ENCODE measurements around the gene KRTAP19-4. TPM values are rescaled to one million over a fixed set of nuclear protein-coding genes. Genes with fewer than 3 reads are reported as not detected.
"Not testable (repeated sequence)": the region's sequence is repeated elsewhere in the genome, so short reads cannot be mapped to it uniquely, and the experiment has no call there.

The KRTAP19-4 gene
- not detected for total RNA-seq

- TF ChIP-seq CTCF (IDR thresholded peaks at IDR 0.05) = no peak
- TF ChIP-seq POLR2A (IDR thresholded peaks at IDR 0.05) = no peak
- no peak for TF ChIP-seq POLR2AphosphoS5 (IDR thresholded peaks at IDR 0.05)
Measured at GRCh38 chr21:30497065-30497464, at the start of gene KRTAP19-4. Gene KRTAP19-4 (minus strand): TSS chr21:30497165. CDS start chr21:30497110, 55 bp downstream.

GRCh38 chr21:30541764-30542163, 44.8 kb upstream of the KRTAP19-4 start, which contains the start of gene KRTAP19-6:
Gene KRTAP19-6 (minus strand): TSS chr21:30541864. CDS start chr21:30541833, 31 bp downstream.
- no peak for DNase-seq (ENCODE audit: low spot score in 2 of 2)
- Histone ChIP-seq H3K27ac (no peak within 1 kb of the TSS), H3K36me3 (peaks cover 6% of the 10 kb centered on the region), H3K9me3 (no peaks in the 10 kb centered on the region), H3K4me1 (no peaks in the 10 kb centered on the region), H3K4me3 (no peak within 1 kb of the TSS), H3K27me3 (no peaks in the 10 kb centered on the region)
- TF ChIP-seq POLR2A (IDR thresholded peaks at IDR 0.05) = no peak
- no peak for TF ChIP-seq CTCF (IDR thresholded peaks at IDR 0.05)
- no peak for TF ChIP-seq POLR2AphosphoS5 (IDR thresholded peaks at IDR 0.05)
- intact Hi-C loops (cut with DNase I; ENCODE audit: low total_unique reads) = no loop called here

More at GRCh38 chr21:30497065-30497464, at the start of gene KRTAP19-4:
- H3K27ac ChIP-seq = no peak within 1 kb of the TSS
- H3K4me3 ChIP-seq = no peak within 1 kb of the TSS
- DNase-seq (ENCODE audit: low spot score in 2 of 2) = no peak
- no peaks in the 10 kb centered on the region for H3K4me1 ChIP-seq
- no peaks in the 10 kb centered on the region for H3K27me3 ChIP-seq
- no peaks in the 10 kb centered on the region for H3K36me3 ChIP-seq
- intact Hi-C loops (cut with DNase I; ENCODE audit: low total_unique reads) = no loop called here
- no peaks in the 10 kb centered on the region for H3K9me3 ChIP-seq

- TF ChIP-seq POLR2AphosphoS5 (IDR thresholded peaks at IDR 0.05) (no peak), POLR2A (IDR thresholded peaks at IDR 0.05) (no peak), CTCF (IDR thresholded peaks at IDR 0.05) (no peak)
- H3K9me3 ChIP-seq = no peaks in the 10 kb centered on the region
- H3K4me3 ChIP-seq = no peak overlapping the region
- DNase-seq (ENCODE audit: low spot score in 2 of 2) = no peak
- intact Hi-C loops (cut with DNase I; ENCODE audit: low total_unique reads) = no loop called here
- H3K36me3 ChIP-seq = no peaks in the 10 kb centered on the region
- H3K4me1 ChIP-seq = no peaks in the 10 kb centered on the region
- H3K27ac ChIP-seq = no peak overlapping the region
- no peaks in the 10 kb centered on the region for H3K27me3 ChIP-seq
Measured at GRCh38 chr21:30518876-30519275, 21.9 kb upstream of the KRTAP19-4 start.

GRCh38 chr21:30515681-30516080, 18.7 kb upstream of the KRTAP19-4 start:
- Histone ChIP-seq H3K27me3 (no peaks in the 10 kb centered on the region), H3K27ac (no peak overlapping the region), H3K36me3 (no peaks in the 10 kb centered on the region), H3K4me1 (no peaks in the 10 kb centered on the region), H3K4me3 (no peak overlapping the region), H3K9me3 (no peaks in the 10 kb centered on the region)
- intact Hi-C loops (cut with DNase I; ENCODE audit: low total_unique reads) = no loop called here
- no peak for DNase-seq (ENCODE audit: low spot score in 2 of 2)
- TF ChIP-seq POLR2AphosphoS5 (IDR thresholded peaks at IDR 0.05) (no peak), POLR2A (IDR thresholded peaks at IDR 0.05) (no peak), CTCF (IDR thresholded peaks at IDR 0.05) (no peak)

GRCh38 chr21:30505621-30506205, 8.7 kb upstream of the KRTAP19-4 start:
- H3K27ac ChIP-seq; intact Hi-C loops (cut with DNase I; ENCODE audit: low total_unique reads); H3K27me3 ChIP-seq; DNase-seq (ENCODE audit: low spot score in 2 of 2); H3K4me1 ChIP-seq; H3K36me3 ChIP-seq; H3K9me3 ChIP-seq; H3K4me3 ChIP-seq: not testable (repeated sequence)
